IPS-15b (cell line): ENCODE measurements around the gene DOCK6.

Experiments
- H3K27me3 ChIP-seq: one replicate; pipeline ENCODE4 v1.6.1; 2013; ENCODE audit warnings: low read length; ENCODE audit not compliant: control insufficient read depth, insufficient read depth
- H3K36me3 ChIP-seq: one replicate; pipeline ENCODE4 v1.6.1; 2013; ENCODE audit warnings: low read length; ENCODE audit not compliant: control insufficient read depth, insufficient read depth
- H3K4me1 ChIP-seq: one replicate; pipeline ENCODE4 v1.6.1; 2013; ENCODE audit warnings: mild to moderate bottlenecking, low read length; ENCODE audit not compliant: control insufficient read depth, insufficient read depth
- H3K4me3 ChIP-seq: one replicate; pipeline ENCODE4 v1.5.1; 2013; ENCODE audit warnings: low read depth, low read length
- H3K9ac ChIP-seq: one replicate; pipeline ENCODE4 v1.6.1; 2013; ENCODE audit warnings: low read depth, mild to moderate bottlenecking, low read length
- H3K9me3 ChIP-seq: one replicate; pipeline ENCODE4 v1.6.1; 2013; ENCODE audit warnings: mild to moderate bottlenecking, low read length; ENCODE audit not compliant: control insufficient read depth, insufficient read depth

DOCK6 gene

GRCh38 chr19:11154683-11155047, 107.7 kb downstream of the DOCK6 start:
- no peaks in the 10 kb centered on the region for H3K9me3 ChIP-seq
- peaks cover 7% of the 10 kb centered on the region for H3K36me3 ChIP-seq
- H3K9ac ChIP-seq, result peak overlapping the region; percentile 89
- peak overlapping the region; percentile 92 for H3K4me3 ChIP-seq
- no peaks in the 10 kb centered on the region for H3K4me1 ChIP-seq
- no peaks in the 10 kb centered on the region for H3K27me3 ChIP-seq

- Histone ChIP-seq H3K36me3 (peaks cover 16% of the 10 kb centered on the region), H3K27me3 (no peaks in the 10 kb centered on the region), H3K4me1 (no peaks in the 10 kb centered on the region), H3K9me3 (no peaks in the 10 kb centered on the region), H3K9ac (no peak overlapping the region), H3K4me3 (no peak overlapping the region)
These were observed 109.8 kb downstream of the DOCK6 start for GRCh38 chr19:11152318-11153062.

DNA sequence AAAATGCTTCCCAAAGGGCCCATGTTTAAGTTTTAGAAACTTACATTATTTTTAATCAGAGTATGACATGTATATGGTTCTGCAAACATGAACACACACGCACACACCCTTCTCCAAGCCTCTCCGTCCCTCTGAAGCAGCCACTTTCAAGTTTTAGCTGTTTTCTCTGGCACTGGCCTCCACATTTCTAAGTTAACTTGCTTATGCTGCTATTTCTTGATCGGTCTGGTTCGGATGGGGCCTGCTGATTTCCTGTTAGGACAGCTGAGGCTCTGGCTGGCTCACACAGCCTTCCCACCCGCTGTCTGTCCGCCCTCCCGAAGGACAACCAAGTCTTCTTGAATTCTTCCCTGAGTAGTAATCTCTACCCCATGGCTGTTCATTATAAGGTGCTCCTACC, 111.1 kb downstream of the DOCK6 start:
- no peak overlapping the region for H3K9ac ChIP-seq

More for the DNA sequence above, 111.1 kb downstream of the DOCK6 start:
- no peaks in the 10 kb centered on the region for H3K4me1 ChIP-seq
- no peaks in the 10 kb centered on the region for H3K27me3 ChIP-seq
- no peak overlapping the region for H3K4me3 ChIP-seq
- no peaks in the 10 kb centered on the region for H3K9me3 ChIP-seq
- peaks cover 16% of the 10 kb centered on the region for H3K36me3 ChIP-seq
